ENCODE results near the gene ZNF143. TPM values are rescaled to one million over a fixed set of nuclear protein-coding genes. Genes with fewer than 3 reads are reported as not detected.

ZNF143 gene
- total RNA-seq, 6 experiments from 2014 or later, result 5.8 to 16.0 (median 9.5) TPM

- TF ChIP-seq POLR2A (IDR thresholded peaks at IDR 0.05), result no peak
- H3K9me3 ChIP-seq, result no peaks in the 10 kb centered on the region
- WGBS (ENCODE audit: insufficient coverage, low coverage, low lambda C conversion rate, missing lambda C conversion rate), result 61% methylated on average over 3 of the region's 5 CpGs
- H3K4me1 ChIP-seq, result peaks cover 0 to 53% (median 10%) of the 10 kb centered on the region in 4 donors
- no peak for ATAC-seq
- no peaks in the 10 kb centered on the region for H3K36me3 ChIP-seq
- H3K4me3 ChIP-seq, result no peak overlapping the region
- no peak for DNase-seq
- peak overlapping the region; percentile 79 to 90 (median 88) for H3K27ac ChIP-seq
- H3K27me3 ChIP-seq, result no peaks in the 10 kb centered on the region
- intact Hi-C loops (cut with DNase I), result no loop called here
Measured at GRCh38 chr11:9569588-9570164, 108.9 kb downstream of the ZNF143 start.

GRCh38 chr11:9570313-9571025 is 109.7 kb downstream of the ZNF143 start:
- Histone ChIP-seq H3K27me3 (no peaks in the 10 kb centered on the region), H3K27ac (peak overlapping the region in 2 of 3 donors; percentile 88 to 90), H3K36me3 (no peaks in the 10 kb centered on the region), H3K9me3 (no peaks in the 10 kb centered on the region), H3K4me3 (no peak overlapping the region), H3K4me1 (peaks cover 0 to 49% (median 10%) of the 10 kb centered on the region in 4 donors)
- ATAC-seq (no peak), DNase-seq (no peak)
- TF ChIP-seq CTCF (IDR thresholded peaks at IDR 0.05), result no peak
- TF ChIP-seq POLR2A (IDR thresholded peaks at IDR 0.05), result no peak
- WGBS (ENCODE audit: insufficient coverage, low coverage, low lambda C conversion rate, missing lambda C conversion rate), result 49% methylated on average over 9 of the region's 9 CpGs
- intact Hi-C loops (cut with DNase I), result no loop called here

GRCh38 chr11:9571071-9571762 is 110.4 kb downstream of the ZNF143 start:
- no peak overlapping the region for H3K4me3 ChIP-seq
- no peak overlapping the region for H3K27ac ChIP-seq
- H3K4me1 ChIP-seq, result peaks cover 0 to 43% (median 12%) of the 10 kb centered on the region in 4 donors
- WGBS (ENCODE audit: insufficient coverage, low coverage, low lambda C conversion rate, missing lambda C conversion rate), result 97% methylated on average over 6 of the region's 8 CpGs
- no peaks in the 10 kb centered on the region for H3K9me3 ChIP-seq
- DNase-seq, result no peak
- H3K36me3 ChIP-seq, result no peaks in the 10 kb centered on the region
- TF ChIP-seq POLR2A (IDR thresholded peaks at IDR 0.05), result no peak
- no peak for TF ChIP-seq CTCF (IDR thresholded peaks at IDR 0.05)
- H3K27me3 ChIP-seq, result no peaks in the 10 kb centered on the region
- intact Hi-C loops (cut with DNase I), result no loop called here
- ATAC-seq, result no peak

- H3K27ac ChIP-seq, result peak overlapping the region in 1 of 3 donors; percentile 83
- H3K9me3 ChIP-seq, result no peaks in the 10 kb centered on the region
- H3K36me3 ChIP-seq, result no peaks in the 10 kb centered on the region
- no peak for DNase-seq
- peaks cover 0 to 42% (median 14%) of the 10 kb centered on the region in 4 donors for H3K4me1 ChIP-seq
- WGBS (ENCODE audit: insufficient coverage, low coverage, low lambda C conversion rate, missing lambda C conversion rate), result 91% methylated on average over 6 of the region's 6 CpGs
- no peak for TF ChIP-seq CTCF (IDR thresholded peaks at IDR 0.05)
- TF ChIP-seq POLR2A (IDR thresholded peaks at IDR 0.05), result no peak
- ATAC-seq, result no peak
- intact Hi-C loops (cut with DNase I), result no loop called here
- no peak overlapping the region for H3K4me3 ChIP-seq
- H3K27me3 ChIP-seq, result no peaks in the 10 kb centered on the region
Measured at GRCh38 chr11:9571763-9572115, 110.9 kb downstream of the ZNF143 start.

All from right lobe of liver (tissue), 6 donors.